ENCODE measurements around the gene GDAP2. TPM values are rescaled to one million over a fixed set of nuclear protein-coding genes. Genes with fewer than 3 reads are reported as not detected.
"Not testable (repeated sequence)": the region's sequence is repeated elsewhere in the genome, so short reads cannot be mapped to it uniquely, and the experiment has no call there.

Gene GDAP2
- total RNA-seq, 2 donors from 2014 or later = 14.4 to 26.6 TPM

DNA sequence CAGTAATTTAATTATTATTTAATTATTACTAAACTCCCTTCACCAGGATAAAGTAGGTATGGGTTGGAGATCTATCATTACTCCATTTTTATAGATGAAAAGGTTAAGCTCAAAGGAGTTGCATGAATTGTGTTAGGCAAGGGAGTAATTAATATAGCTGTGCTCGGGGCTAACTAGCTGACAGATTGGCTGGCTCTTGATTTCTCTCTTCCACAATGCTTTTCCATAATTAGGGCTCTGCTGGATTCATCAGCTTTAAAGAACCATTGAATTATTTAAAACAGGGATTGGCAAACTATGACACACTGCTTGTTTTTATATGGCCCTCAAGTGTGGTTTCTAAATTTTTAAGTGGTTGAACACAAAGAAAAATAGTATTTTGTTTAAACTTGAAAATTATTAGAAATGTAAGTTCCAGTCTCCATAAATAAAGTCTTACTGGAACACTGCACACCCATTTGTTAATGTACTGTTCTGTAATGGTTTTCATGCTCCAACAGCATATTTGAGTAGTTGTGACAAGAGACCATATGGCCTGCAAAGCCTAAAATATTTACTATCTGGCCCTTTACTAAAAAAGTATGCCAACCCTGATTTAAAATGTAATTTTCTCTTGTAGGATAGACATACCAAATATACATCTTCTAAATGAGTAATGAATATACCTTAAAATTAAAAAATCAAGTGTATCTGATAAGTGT, 76.4 kb downstream of the GDAP2 start:
- TF ChIP-seq CTCF (IDR thresholded peaks at IDR 0.05) (no peak), POLR2AphosphoS5 (IDR thresholded peaks at IDR 0.05) (no peak), POLR2A (IDR thresholded peaks at IDR 0.05) (no peak)
- intact Hi-C loops (cut with DNase I) = no loop called here
- Histone ChIP-seq H3K4me1 (replicated peaks) (no peaks in the 10 kb centered on the region), H3K9me3 (no peaks in the 10 kb centered on the region), H3K27me3 (replicated peaks; ENCODE audit: insufficient read depth) (no peaks in the 10 kb centered on the region), H3K27ac (no peak overlapping the region), H3K4me3 (no peak overlapping the region), H3K36me3 (no peaks in the 10 kb centered on the region)
- 63% methylated on average over 1 of the region's 1 CpG for WGBS
- DNase-seq (ENCODE audit: low spot score) = no peak

DNA sequence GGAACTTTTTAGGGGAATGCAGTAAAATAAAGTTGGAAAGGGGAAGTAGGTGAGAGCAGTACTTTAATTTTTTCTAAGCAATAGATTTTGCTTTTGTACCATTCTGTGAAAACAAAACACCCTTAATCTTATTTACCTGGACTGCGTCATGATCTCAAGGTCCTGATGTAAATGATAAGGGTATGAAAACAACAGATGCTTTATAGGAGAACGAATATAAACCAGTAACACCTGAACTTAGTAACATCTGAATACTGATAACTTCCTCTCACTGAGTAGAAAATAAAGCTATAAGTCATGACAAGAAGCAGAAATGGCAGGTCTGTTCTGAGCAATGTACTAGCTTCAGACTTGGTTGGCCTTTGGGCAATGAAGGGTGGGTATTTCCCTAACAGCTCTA, 77.7 kb downstream of the GDAP2 start:
- no peaks in the 10 kb centered on the region for H3K9me3 ChIP-seq
- H3K27me3 ChIP-seq (replicated peaks; ENCODE audit: insufficient read depth) = no peaks in the 10 kb centered on the region
- intact Hi-C loops (cut with DNase I) = no loop called here
- no peaks in the 10 kb centered on the region for H3K36me3 ChIP-seq
- no peak for DNase-seq (ENCODE audit: low spot score)
- H3K4me3 ChIP-seq = no peak overlapping the region
- no peak overlapping the region for H3K27ac ChIP-seq
- TF ChIP-seq CTCF (IDR thresholded peaks at IDR 0.05) (no peak), POLR2A (IDR thresholded peaks at IDR 0.05) (no peak), POLR2AphosphoS5 (IDR thresholded peaks at IDR 0.05) (no peak)
- H3K4me1 ChIP-seq (replicated peaks) = no peaks in the 10 kb centered on the region
- WGBS = 52% methylated on average over 2 of the region's 2 CpGs

GRCh38 chr1:117846674-117847425, 82.6 kb downstream of the GDAP2 start:
- WGBS = 39% methylated on average over 7 of the region's 7 CpGs
- DNase-seq (ENCODE audit: low spot score) = no peak
- no peaks in the 10 kb centered on the region for H3K27me3 ChIP-seq (replicated peaks; ENCODE audit: insufficient read depth)
- H3K27ac ChIP-seq = peak overlapping the region in 1 of 2 donors; percentile 21
- no peaks in the 10 kb centered on the region for H3K9me3 ChIP-seq
- no peak for TF ChIP-seq CTCF (IDR thresholded peaks at IDR 0.05)
- no peak for TF ChIP-seq POLR2AphosphoS5 (IDR thresholded peaks at IDR 0.05)
- TF ChIP-seq POLR2A (IDR thresholded peaks at IDR 0.05) = no peak
- H3K36me3 ChIP-seq = no peaks in the 10 kb centered on the region
- H3K4me3 ChIP-seq = no peak overlapping the region
- intact Hi-C loops (cut with DNase I) = no loop called here
- H3K4me1 ChIP-seq (replicated peaks) = no peaks in the 10 kb centered on the region

DNA sequence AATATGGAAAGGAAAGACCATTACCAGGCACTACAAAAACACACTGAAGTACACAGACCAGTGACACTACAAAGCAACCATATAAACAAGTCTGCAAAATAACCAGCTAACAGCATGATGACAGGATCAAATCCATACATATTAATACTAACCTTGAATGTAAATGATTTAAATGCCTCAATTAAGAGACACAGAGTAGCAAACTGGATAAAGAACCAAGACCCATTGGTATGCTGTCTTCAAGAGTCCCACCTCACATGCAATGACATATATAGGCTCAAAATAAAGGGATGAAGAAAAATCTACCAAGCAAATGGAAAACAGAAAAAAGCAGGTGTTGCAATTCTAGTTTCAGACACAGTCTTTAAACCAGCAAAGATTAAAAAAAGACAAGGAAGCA, 84.9 kb downstream of the GDAP2 start:
- DNase-seq (ENCODE audit: low spot score); H3K9me3 ChIP-seq; H3K4me1 ChIP-seq (replicated peaks); H3K27ac ChIP-seq; intact Hi-C loops (cut with DNase I); H3K36me3 ChIP-seq; H3K4me3 ChIP-seq; H3K27me3 ChIP-seq (replicated peaks; ENCODE audit: insufficient read depth): not testable (repeated sequence)

- no peaks in the 10 kb centered on the region for H3K4me1 ChIP-seq (replicated peaks)
- intact Hi-C loops (cut with DNase I) = no loop called here
- H3K27me3 ChIP-seq (replicated peaks; ENCODE audit: insufficient read depth) = no peaks in the 10 kb centered on the region
- no peak overlapping the region for H3K4me3 ChIP-seq
- H3K27ac ChIP-seq = no peak overlapping the region
- DNase-seq (ENCODE audit: low spot score) = no peak
- TF ChIP-seq CTCF (IDR thresholded peaks at IDR 0.05) = no peak
- no peak for TF ChIP-seq POLR2A (IDR thresholded peaks at IDR 0.05)
- no peak for TF ChIP-seq POLR2AphosphoS5 (IDR thresholded peaks at IDR 0.05)
- H3K36me3 ChIP-seq = no peaks in the 10 kb centered on the region
- no peaks in the 10 kb centered on the region for H3K9me3 ChIP-seq
- WGBS = 75% methylated on average over 1 of the region's 1 CpG
Measured at GRCh38 chr1:117843791-117844190, 85.6 kb downstream of the GDAP2 start.
